ENCODE data around the gene FNDC7. TPM values are rescaled to one million over a fixed set of nuclear protein-coding genes. Genes with fewer than 3 reads are reported as not detected.

The FNDC7 gene
- total RNA-seq, 4 donors from 2014 or later = not detected

DNA sequence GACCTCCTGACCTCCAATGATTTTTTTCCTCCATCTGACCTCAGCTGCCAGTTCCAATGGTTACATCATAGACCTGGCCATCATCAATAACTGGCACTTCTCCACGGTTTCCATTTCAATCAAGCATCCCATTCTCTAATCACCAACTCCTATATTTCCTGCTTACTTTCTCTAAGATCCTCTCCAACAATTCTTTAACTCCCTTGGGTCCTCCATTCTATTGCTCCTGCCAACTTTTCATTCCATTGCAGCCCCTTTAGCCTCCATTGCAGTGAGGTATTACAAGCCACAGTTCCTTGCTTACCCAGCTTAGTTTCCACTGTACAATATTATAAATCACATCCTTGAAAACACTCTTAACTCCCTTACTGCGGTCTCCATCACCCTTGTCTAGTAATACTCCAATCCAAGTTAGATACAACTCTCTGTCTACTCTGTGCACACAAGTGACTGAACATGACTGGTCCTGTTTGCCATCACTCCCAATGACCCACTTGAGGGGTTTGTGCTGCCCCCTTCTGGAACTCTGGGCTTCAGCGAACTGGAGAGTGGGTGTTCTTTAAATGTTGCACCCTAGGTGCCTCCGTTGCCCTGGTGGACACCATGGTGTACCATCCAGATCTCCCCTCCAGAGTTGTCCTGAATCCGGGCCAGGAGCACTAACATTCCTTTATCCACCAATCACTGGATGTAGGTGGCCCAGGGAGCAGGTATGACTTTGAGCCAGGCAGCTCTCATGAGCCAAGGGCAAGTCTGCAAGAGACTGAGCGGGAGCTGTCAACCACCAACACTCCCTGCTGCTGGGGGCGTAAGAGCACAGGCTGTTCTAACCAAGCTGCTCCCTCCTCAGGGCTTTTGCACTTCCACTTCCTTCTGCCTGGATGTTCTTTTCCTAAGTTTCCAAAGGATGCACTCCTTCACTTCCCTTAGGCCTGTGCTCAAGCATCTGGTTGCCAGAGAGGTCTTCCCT lies 3.7 kb upstream of the FNDC7 start:
- H3K4me1 ChIP-seq = no peaks in the 10 kb centered on the region
- H3K9me3 ChIP-seq = no peaks in the 10 kb centered on the region
- no peaks in the 10 kb centered on the region for H3K27me3 ChIP-seq
- H3K27ac ChIP-seq = no peak overlapping the region
- no peak for TF ChIP-seq POLR2A (IDR thresholded peaks at IDR 0.05)
- TF ChIP-seq, protein P1, sequence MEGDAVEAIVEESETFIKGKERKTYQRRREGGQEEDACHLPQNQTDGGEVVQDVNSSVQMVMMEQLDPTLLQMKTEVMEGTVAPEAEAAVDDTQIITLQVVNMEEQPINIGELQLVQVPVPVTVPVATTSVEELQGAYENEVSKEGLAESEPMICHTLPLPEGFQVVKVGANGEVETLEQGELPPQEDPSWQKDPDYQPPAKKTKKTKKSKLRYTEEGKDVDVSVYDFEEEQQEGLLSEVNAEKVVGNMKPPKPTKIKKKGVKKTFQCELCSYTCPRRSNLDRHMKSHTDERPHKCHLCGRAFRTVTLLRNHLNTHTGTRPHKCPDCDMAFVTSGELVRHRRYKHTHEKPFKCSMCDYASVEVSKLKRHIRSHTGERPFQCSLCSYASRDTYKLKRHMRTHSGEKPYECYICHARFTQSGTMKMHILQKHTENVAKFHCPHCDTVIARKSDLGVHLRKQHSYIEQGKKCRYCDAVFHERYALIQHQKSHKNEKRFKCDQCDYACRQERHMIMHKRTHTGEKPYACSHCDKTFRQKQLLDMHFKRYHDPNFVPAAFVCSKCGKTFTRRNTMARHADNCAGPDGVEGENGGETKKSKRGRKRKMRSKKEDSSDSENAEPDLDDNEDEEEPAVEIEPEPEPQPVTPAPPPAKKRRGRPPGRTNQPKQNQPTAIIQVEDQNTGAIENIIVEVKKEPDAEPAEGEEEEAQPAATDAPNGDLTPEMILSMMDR (IDR thresholded peaks at IDR 0.05) = no peak
- no peak for DNase-seq
- H3K36me3 ChIP-seq = no peaks in the 10 kb centered on the region
- no peak overlapping the region for H3K4me3 ChIP-seq
- intact Hi-C loops (cut with DNase I; ENCODE audit: low total_unique reads) = no loop called here

DNA sequence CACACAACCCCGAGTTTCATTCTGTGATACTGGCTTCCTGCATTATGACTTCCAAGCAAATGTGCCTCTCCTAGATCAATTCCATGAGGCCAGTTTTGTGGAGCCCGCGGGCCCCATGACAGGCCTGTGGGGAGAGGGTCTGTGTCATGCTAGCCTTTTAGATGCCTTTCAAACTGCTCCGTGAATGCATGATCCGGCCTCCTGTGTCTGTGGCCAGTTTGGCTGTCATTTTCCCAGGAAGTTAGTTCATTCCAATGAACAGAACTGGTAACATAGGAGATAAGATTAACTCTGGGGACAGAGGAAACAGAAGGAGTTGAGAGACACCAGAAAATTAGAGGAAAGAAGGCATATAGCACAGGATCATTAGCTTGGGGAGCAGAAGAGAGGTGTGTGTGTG lies 3.2 kb downstream of the FNDC7 start:
- Histone ChIP-seq H3K4me3 (no peak overlapping the region), H3K27ac (no peak overlapping the region), H3K4me1 (no peaks in the 10 kb centered on the region), H3K9me3 (no peaks in the 10 kb centered on the region), H3K36me3 (no peaks in the 10 kb centered on the region), H3K27me3 (no peaks in the 10 kb centered on the region)
- TF ChIP-seq POLR2A (IDR thresholded peaks at IDR 0.05) = no peak
- TF ChIP-seq, protein P1 (IDR thresholded peaks at IDR 0.05) = no peak
- no peak for DNase-seq
- intact Hi-C loops (cut with DNase I; ENCODE audit: low total_unique reads) = no loop called here

DNA sequence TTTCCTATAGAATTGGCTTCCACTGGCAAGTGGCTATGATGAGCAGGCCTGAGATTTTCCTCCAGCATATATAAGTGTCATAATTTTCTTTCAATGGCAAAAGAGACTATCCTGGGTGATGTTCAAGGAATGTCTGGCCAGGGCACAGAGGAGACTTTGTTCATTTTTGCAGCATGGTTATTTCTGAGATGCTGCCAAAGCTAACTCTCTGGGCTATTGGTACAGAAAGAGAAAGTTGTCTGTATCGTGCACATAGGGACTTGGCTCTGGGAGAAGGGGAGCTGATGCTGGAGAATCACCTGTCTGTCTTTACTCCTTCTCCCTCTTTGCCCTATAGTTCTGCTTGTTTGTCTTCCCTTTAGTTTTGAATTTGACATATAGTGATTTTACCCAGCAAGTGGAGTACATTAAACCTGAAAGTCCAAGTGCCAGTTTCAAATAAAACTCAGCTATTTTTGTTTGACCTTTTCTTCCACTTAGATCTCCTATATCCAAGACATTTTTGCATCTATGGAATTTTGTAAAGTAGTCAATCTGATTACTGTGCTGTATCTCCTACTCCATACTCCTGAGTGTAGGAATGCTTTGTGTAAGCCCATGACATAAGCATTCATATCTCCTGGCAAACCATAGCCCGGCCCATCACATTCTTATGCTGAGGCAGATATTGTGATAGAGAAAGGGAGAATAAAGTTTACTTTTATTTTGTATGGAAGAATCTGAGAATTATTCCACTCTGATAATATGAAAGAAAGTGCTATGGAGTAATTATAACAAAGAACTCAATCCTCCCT lies 3.9 kb downstream of the FNDC7 start:
- no peaks in the 10 kb centered on the region for H3K36me3 ChIP-seq
- H3K4me1 ChIP-seq = no peaks in the 10 kb centered on the region
- no peaks in the 10 kb centered on the region for H3K27me3 ChIP-seq
- no peak for DNase-seq
- no peak overlapping the region for H3K27ac ChIP-seq
- intact Hi-C loops (cut with DNase I; ENCODE audit: low total_unique reads) = no loop called here
- TF ChIP-seq, protein P1 (IDR thresholded peaks at IDR 0.05) = no peak
- TF ChIP-seq POLR2A (IDR thresholded peaks at IDR 0.05) = no peak
- no peak overlapping the region for H3K4me3 ChIP-seq
- no peaks in the 10 kb centered on the region for H3K9me3 ChIP-seq

DNA sequence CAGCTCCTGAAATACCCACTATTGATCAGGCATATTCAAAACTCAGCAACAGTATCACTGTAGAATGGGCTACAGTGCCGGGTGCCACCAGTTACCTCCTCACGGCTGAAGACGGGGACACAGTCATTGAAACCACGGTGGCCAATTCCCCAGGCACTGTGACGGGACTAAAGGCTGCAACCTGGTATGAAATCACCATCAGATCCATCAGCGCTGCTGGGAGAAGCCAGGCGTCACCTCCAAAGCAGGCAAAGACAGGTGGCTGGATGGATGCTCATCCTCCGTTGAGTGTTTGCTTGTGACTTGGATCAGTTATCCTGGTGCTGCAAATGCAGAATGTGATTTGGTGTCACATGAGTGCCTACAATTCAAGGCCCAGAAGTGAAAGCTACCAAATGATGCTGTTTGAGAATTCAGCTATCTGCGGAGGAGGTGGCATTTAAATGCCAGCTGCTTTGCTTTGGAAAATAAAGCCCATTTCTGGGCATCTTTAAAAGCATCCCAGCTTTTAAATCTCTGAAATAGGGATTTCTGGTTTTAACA lies 5.1 kb downstream of the FNDC7 start:
- TF ChIP-seq POLR2A (IDR thresholded peaks at IDR 0.05) = no peak
- TF ChIP-seq, protein P1 (IDR thresholded peaks at IDR 0.05) = no peak
- H3K4me3 ChIP-seq = no peak overlapping the region
- no peaks in the 10 kb centered on the region for H3K9me3 ChIP-seq
- H3K36me3 ChIP-seq = no peaks in the 10 kb centered on the region
- H3K27me3 ChIP-seq = no peaks in the 10 kb centered on the region
- H3K27ac ChIP-seq = no peak overlapping the region
- no peaks in the 10 kb centered on the region for H3K4me1 ChIP-seq
- intact Hi-C loops (cut with DNase I; ENCODE audit: low total_unique reads) = no loop called here
- no peak for DNase-seq

Data from uterus (tissue), 4 donors.